ENCODE measurements around the gene ABCA1.
"Not testable (repeated sequence)": the region's sequence is repeated elsewhere in the genome, so short reads cannot be mapped to it uniquely, and the experiment has no call there.

Gene ABCA1

GRCh38 chr9:104927912-104928740 is at the start of gene ABCA1:
Gene ABCA1 (minus strand): TSS chr9:104928155. CDS start chr9:104903679, 24,476 bp downstream.
- peak; percentile 53 for ATAC-seq

GRCh38 chr9:104977580-104977979 is 49.6 kb upstream of the ABCA1 start:
- no peak for ATAC-seq

More at GRCh38 chr9:104927912-104928740, at the start of gene ABCA1:
- peak; percentile 77 for DNase-seq

GRCh38 chr9:104977168-104977567 is 49.2 kb upstream of the ABCA1 start:
- DNase-seq: no peak
- no peak for ATAC-seq

More at GRCh38 chr9:104977580-104977979, 49.6 kb upstream of the ABCA1 start:
- no peak for DNase-seq

GRCh38 chr9:104975966-104976595 is 48.1 kb upstream of the ABCA1 start:
- not testable (repeated sequence) for ATAC-seq, DNase-seq

GRCh38 chr9:104974053-104974962 is 46.4 kb upstream of the ABCA1 start:
- no peak for DNase-seq
- ATAC-seq: no peak

- DNase-seq (no peak), ATAC-seq (no peak)
These were observed 44.4 kb upstream of the ABCA1 start for GRCh38 chr9:104972242-104972866.

- ATAC-seq: no peak
These were observed 43.6 kb upstream of the ABCA1 start for GRCh38 chr9:104971511-104971910.

GRCh38 chr9:104970271-104970987 is 42.5 kb upstream of the ABCA1 start:
- ATAC-seq: no peak
- DNase-seq: no peak

More at GRCh38 chr9:104971511-104971910, 43.6 kb upstream of the ABCA1 start:
- no peak for DNase-seq

GRCh38 chr9:104969116-104969515 is 41.2 kb upstream of the ABCA1 start:
- ATAC-seq (no peak), DNase-seq (no peak)

GRCh38 chr9:104968025-104968982 is 40.3 kb upstream of the ABCA1 start:
- ATAC-seq (peak; percentile 97), DNase-seq (peak; percentile 89)

GRCh38 chr9:104963076-104963475 is 35.1 kb upstream of the ABCA1 start:
- no peak for DNase-seq
- ATAC-seq: no peak

GRCh38 chr9:104961701-104962359 is 33.9 kb upstream of the ABCA1 start:
- ATAC-seq (no peak), DNase-seq (no peak)

GRCh38 chr9:104961238-104961637 is 33.3 kb upstream of the ABCA1 start:
- DNase-seq (peak; percentile 65), ATAC-seq (peak; percentile 100)

GRCh38 chr9:104960662-104961061 is 32.7 kb upstream of the ABCA1 start:
- ATAC-seq (no peak), DNase-seq (no peak)

- ATAC-seq (no peak), DNase-seq (no peak)
These were observed 30.8 kb upstream of the ABCA1 start for GRCh38 chr9:104958751-104959150.

- ATAC-seq, DNase-seq: not testable (repeated sequence)
These were observed 30.1 kb upstream of the ABCA1 start for GRCh38 chr9:104958006-104958405.

GRCh38 chr9:104951487-104951886 is 23.5 kb upstream of the ABCA1 start:
- no peak for DNase-seq

GRCh38 chr9:104950838-104951237 is 22.9 kb upstream of the ABCA1 start:
- no peak for ATAC-seq

More at GRCh38 chr9:104951487-104951886, 23.5 kb upstream of the ABCA1 start:
- no peak for ATAC-seq

GRCh38 chr9:104948277-104948676 is 20.3 kb upstream of the ABCA1 start:
- ATAC-seq: no peak
- no peak for DNase-seq

More at GRCh38 chr9:104950838-104951237, 22.9 kb upstream of the ABCA1 start:
- DNase-seq: no peak

Data from stimulated activated naive CD8-positive, alpha-beta T cell treated with anti-CD3 and anti-CD28 coated beads, Interleukin-15, Interleukin-2, amounts not matched to agents 100 U/mL and 50 U/mL, for 24 hours (primary cell).